Vagina (tissue), 2 donors: ENCODE measurements around the gene KRTAP10-4.

ENCODE experiments used
- POLR2AphosphoS5 ChIP-seq, 2 donors: sonication (generic); formaldehyde crosslinking; IDR thresholded peaks; one replicate each; pipeline ENCODE4 v1.9.0; 2017; ENCODE audit warnings: antibody characterized with exemption in 2 of 2, mild to moderate bottlenecking in 2 of 2, low read depth in 1 of 2; ENCODE audit not compliant: insufficient read depth in 1 of 2
- TF ChIP-seq, protein P1 (sequence below), 3 experiments: fragments of 450-650 bp in 2 of 3; fragments of 200-600 bp in 1 of 3; sonication (generic) in 1 of 3; IDR thresholded peaks; one replicate each; pipeline ENCODE4 v1.5.1; 2017 to 2019; ENCODE audit warnings: antibody characterized with exemption in 3 of 3, mild to moderate bottlenecking in 2 of 3, moderate library complexity in 2 of 3

DNA sequence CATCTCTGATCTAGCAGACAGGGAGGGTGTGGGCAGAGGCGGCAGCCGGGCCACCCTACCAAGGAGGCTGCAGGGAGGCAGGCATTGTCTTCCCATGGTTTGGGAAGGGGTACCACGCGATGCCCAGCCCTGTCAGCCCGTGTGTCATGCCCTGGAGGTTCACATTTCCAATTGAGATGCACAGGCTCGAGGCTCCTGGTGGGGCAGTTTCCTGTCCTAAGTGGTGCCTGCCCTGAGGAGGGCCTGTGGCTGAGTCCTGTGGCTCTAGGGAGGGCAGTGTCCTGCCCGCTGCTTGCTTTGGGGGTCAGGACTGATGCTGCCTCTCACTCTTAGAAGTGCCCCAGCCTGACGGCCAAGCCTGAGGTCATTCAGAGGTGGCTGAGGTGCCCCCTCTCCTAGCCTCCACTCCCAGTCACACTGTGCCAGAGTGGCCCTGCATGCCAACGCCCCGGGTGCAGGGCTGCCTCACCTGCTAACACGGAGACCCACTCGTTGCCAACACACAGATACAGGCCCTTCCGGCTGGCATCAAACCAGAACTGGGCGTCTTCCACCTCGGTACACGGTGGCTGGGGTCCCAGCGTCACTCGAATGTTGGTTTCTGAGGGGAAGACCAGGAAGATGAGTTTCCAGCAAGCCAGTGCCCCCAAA, 45.4 kb upstream of the KRTAP10-4 start:
- TF ChIP-seq, protein P1, sequence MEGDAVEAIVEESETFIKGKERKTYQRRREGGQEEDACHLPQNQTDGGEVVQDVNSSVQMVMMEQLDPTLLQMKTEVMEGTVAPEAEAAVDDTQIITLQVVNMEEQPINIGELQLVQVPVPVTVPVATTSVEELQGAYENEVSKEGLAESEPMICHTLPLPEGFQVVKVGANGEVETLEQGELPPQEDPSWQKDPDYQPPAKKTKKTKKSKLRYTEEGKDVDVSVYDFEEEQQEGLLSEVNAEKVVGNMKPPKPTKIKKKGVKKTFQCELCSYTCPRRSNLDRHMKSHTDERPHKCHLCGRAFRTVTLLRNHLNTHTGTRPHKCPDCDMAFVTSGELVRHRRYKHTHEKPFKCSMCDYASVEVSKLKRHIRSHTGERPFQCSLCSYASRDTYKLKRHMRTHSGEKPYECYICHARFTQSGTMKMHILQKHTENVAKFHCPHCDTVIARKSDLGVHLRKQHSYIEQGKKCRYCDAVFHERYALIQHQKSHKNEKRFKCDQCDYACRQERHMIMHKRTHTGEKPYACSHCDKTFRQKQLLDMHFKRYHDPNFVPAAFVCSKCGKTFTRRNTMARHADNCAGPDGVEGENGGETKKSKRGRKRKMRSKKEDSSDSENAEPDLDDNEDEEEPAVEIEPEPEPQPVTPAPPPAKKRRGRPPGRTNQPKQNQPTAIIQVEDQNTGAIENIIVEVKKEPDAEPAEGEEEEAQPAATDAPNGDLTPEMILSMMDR (IDR thresholded peaks at IDR 0.05): no peak
- no peak for TF ChIP-seq POLR2AphosphoS5 (IDR thresholded peaks at IDR 0.05; ENCODE audit: insufficient read depth in 1 of 2, low read depth in 1 of 2)
